WTC11 (cell line): Measurements from ENCODE around the gene ALAS1. TPM values are rescaled to one million over a fixed set of nuclear protein-coding genes. Genes with fewer than 3 reads are reported as not detected.

Experiments used
- ATAC-seq: fragments of 200-7000 bp; cut with Tn5 transposase; 2 replicates; pipeline ENCODE4 v1.10.0; 2021; ENCODE audit warnings: mild to moderate bottlenecking, moderate library complexity
- CTCF ChIA-PET: fragments of 300-600 bp; sonication (Branson Sonifier 250); formaldehyde crosslinking; loops from one replicate; lab custom pipeline; 2021; ENCODE audit warnings: antibody characterized with exemption; lab: Charles Lee
- POLR2A ChIA-PET: fragments of 350-600 bp; sonication (Branson Sonifier 250); formaldehyde crosslinking; loops from one replicate; lab custom pipeline; 2021; ENCODE audit warnings: antibody characterized with exemption; lab: Charles Lee
- DNase-seq: peaks from one replicate; pipeline ENCODE4 v3.0.0; 2021; ENCODE audit warnings: low spot score
- H3K27ac Mint-ChIP-seq: 2 replicates; pipeline ENCODE4 v1.8.0; 2021; ENCODE audit warnings: mixed read lengths
- H3K27me3 Mint-ChIP-seq: 2 replicates; pipeline ENCODE4 v1.8.0; 2021; ENCODE audit warnings: low read depth, mild to moderate bottlenecking, moderate library complexity, mixed read lengths
- H3K36me3 Mint-ChIP-seq: 2 replicates; pipeline ENCODE4 v1.8.0; 2021; ENCODE audit warnings: mixed read lengths
- H3K4me1 Mint-ChIP-seq: 2 replicates; pipeline ENCODE4 v1.8.0; 2022; ENCODE audit warnings: mixed read lengths
- H3K4me3 Mint-ChIP-seq: 2 replicates; pipeline ENCODE4 v1.8.0; 2021; ENCODE audit warnings: mild to moderate bottlenecking, moderate library complexity, mixed read lengths
- H3K9me3 Mint-ChIP-seq: 2 replicates; pipeline ENCODE4 v1.8.0; 2021; ENCODE audit warnings: mixed read lengths
- FOXJ3 ChIP-seq: sonication (generic); formaldehyde crosslinking; IDR thresholded peaks from 2 replicates; pipeline ENCODE4 v1.9.0; 2021; ENCODE audit warnings: missing genetic modification reagents, mild to moderate bottlenecking, borderline replicate concordance
- FOXK1 ChIP-seq: sonication (generic); formaldehyde crosslinking; IDR thresholded peaks from 2 replicates; pipeline ENCODE4 v1.8.0; 2022; ENCODE audit warnings: mild to moderate bottlenecking, moderate library complexity, missing genetic modification reagents
- GABPB1 ChIP-seq: sonication (generic); formaldehyde crosslinking; IDR thresholded peaks from 2 replicates; pipeline ENCODE4 v1.8.1; 2023; ENCODE audit warnings: mild to moderate bottlenecking, missing genetic modification reagents
- MXD4 ChIP-seq: fragments of 250-450 bp; sonication (Bioruptor Pico); IDR thresholded peaks from 2 replicates; pipeline ENCODE4 v1.8.0; 2021; ENCODE audit warnings: mild to moderate bottlenecking, moderate library complexity, borderline replicate concordance
- NR3C1 ChIP-seq: sonication (generic); formaldehyde crosslinking; conservative IDR thresholded peaks from 2 replicates; pipeline ENCODE4 v1.8.1; 2023; ENCODE audit warnings: low read depth, mild to moderate bottlenecking, missing genetic modification reagents
- RELA ChIP-seq: sonication (generic); formaldehyde crosslinking; IDR thresholded peaks from 2 replicates; pipeline ENCODE4 v1.8.1; 2022; ENCODE audit warnings: missing genetic modification reagents, mild to moderate bottlenecking, borderline replicate concordance
- TEAD1 ChIP-seq: sonication (generic); formaldehyde crosslinking; IDR thresholded peaks from 2 replicates; pipeline ENCODE4 v1.8.0; 2022; ENCODE audit warnings: mild to moderate bottlenecking, missing genetic modification reagents
- ZBTB21 ChIP-seq: sonication (generic); formaldehyde crosslinking; IDR thresholded peaks from 2 replicates; pipeline ENCODE4 v1.8.1; 2023; ENCODE audit warnings: mild to moderate bottlenecking, missing genetic modification reagents, borderline replicate concordance
- ZNF138 ChIP-seq: sonication (generic); formaldehyde crosslinking; conservative IDR thresholded peaks from 2 replicates; pipeline ENCODE4 v1.8.1; 2022; ENCODE audit warnings: mild to moderate bottlenecking, moderate library complexity, missing genetic modification reagents
- total RNA-seq: library from RNA; stranded (reverse); gene quantifications from 3 replicates; pipeline ENCODE4 v1.2.3, GENCODE V29; 2021
- TF ChIP-seq, protein P1 (sequence below): sonication (generic); formaldehyde crosslinking; IDR thresholded peaks from 2 replicates; pipeline ENCODE4 v1.8.1; 2022; ENCODE audit warnings: mild to moderate bottlenecking, moderate library complexity, missing genetic modification reagents
- TF ChIP-seq, protein P2 (sequence below): sonication (generic); formaldehyde crosslinking; conservative IDR thresholded peaks from 2 replicates; pipeline ENCODE4 v1.8.1; 2023; ENCODE audit warnings: mild to moderate bottlenecking, low read depth, missing genetic modification reagents, moderate library complexity
- TF ChIP-seq, protein P3 (sequence below): fragments of 200-600 bp; IDR thresholded peaks from 2 replicates; pipeline ENCODE4 v1.8.0; 2022; ENCODE audit warnings: antibody characterized with exemption
- TF ChIP-seq, protein P4 (sequence below): fragments of 250-450 bp; sonication (Bioruptor Pico); IDR thresholded peaks from 2 replicates; pipeline ENCODE4 v2.1.2; 2022; ENCODE audit warnings: mild to moderate bottlenecking, moderate library complexity
- TF ChIP-seq, protein P5 (sequence below): sonication (generic); formaldehyde crosslinking; IDR thresholded peaks from 2 replicates; pipeline ENCODE4 v1.8.1; 2022; ENCODE audit warnings: low read depth, mild to moderate bottlenecking, moderate library complexity, missing genetic modification reagents, borderline replicate concordance

The ALAS1 gene
- total RNA-seq, 1 experiment from 2014 or later: 39.1 TPM

DNA sequence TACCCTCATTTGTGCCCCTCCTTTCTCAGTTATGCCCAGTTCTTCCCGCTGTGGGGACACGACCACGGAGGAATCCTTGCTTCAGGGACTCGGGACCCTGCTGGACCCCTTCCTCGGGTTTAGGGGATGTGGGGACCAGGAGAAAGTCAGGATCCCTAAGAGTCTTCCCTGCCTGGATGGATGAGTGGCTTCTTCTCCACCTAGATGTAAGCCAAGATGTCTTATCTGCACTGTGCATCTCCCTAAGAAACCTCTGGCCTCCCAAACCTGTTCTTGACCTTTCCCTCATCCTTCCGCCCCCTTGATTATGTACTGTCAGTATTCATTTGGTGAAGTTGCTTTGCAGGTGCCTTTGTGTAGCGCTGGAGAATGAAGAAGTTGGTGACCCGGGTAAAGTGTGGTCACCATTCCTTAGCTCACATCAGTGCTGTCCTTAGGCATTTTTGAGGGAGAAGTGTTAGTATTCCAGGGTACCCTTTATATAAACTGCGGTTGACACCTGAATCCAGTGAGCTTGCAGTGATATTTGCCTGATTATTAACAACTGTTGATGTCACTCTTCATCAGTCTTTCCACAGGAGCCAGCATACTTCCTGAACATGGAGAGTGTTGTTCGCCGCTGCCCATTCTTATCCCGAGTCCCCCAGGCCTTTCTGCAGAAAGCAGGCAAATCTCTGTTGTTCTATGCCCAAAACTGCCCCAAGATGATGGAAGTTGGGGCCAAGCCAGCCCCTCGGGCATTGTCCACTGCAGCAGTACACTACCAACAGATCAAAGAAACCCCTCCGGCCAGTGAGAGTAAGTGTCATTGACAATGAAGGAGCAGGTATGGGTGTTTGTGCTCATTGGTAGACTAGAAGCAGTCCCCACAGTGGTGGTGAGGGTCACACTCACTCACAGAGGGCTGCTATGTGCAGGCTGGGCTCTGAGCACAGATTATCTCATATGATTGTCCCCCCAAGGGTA is 966 bp downstream of the ALAS1 start (continued):
- no peak for TF ChIP-seq FOXJ3 (CRISPR knock-in tag)
- TF ChIP-seq ZNF138 (CRISPR knock-in tag): no peak
- TF ChIP-seq, protein P1, sequence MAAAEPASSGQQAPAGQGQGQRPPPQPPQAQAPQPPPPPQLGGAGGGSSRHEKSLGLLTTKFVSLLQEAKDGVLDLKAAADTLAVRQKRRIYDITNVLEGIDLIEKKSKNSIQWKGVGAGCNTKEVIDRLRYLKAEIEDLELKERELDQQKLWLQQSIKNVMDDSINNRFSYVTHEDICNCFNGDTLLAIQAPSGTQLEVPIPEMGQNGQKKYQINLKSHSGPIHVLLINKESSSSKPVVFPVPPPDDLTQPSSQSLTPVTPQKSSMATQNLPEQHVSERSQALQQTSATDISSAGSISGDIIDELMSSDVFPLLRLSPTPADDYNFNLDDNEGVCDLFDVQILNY (CRISPR knock-in tag): no peak

DNA sequence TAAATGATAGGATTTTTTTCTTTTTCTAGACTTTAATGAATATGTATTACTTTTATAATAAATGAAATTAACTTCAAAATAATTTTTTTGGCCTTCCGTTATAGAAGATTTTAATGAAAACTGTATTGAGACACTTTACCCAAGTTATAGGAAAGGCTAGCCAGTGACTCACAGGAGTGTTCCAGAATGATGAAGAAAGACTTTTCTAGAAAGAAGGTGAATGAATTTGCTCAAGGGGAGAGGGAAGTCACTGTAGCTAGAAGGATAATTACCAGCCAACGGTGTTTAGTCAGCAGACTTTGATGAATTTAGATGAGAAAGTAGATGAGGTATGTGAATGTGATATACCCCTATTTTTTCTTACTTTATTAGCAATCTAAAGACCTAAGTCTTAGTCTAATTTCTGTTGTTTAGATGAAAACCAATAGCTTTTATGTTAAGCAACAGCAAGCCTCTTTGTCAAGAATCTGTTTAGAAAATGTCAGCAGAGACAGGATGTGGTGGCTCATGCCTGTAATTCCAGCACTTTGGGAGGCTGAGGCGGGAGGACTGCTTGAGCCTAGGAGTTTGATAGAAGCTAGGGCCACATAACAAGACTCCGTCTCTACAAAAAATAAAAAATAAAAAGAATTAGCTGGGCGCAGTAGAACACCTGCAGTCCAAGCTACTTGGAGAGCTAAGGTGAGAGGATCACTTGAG is 3.2 kb downstream of the ALAS1 start:
- TF ChIP-seq ZBTB21 (CRISPR knock-in tag): no peak
- TF ChIP-seq FOXK1 (CRISPR knock-in tag): no peak
- no peak for TF ChIP-seq RELA (CRISPR knock-in tag)
- TF ChIP-seq TEAD1 (CRISPR knock-in tag): no peak
- no peak for TF ChIP-seq NR3C1 (CRISPR knock-in tag)
- TF ChIP-seq, all 79 proteins: peak for 0
- Mint-ChIP-seq H3K4me3 (no peak overlapping the region), H3K9me3 (no peaks in the 10 kb centered on the region), H3K27ac (no peak overlapping the region), H3K27me3 (peaks cover 11% of the 10 kb centered on the region), H3K36me3 (peaks cover 54% of the 10 kb centered on the region), H3K4me1 (peaks cover 15% of the 10 kb centered on the region)
- ChIA-PET POLR2A (no interaction called here), CTCF (interaction anchor here (0.6 to 1.2 kb wide), 4 partner anchors 19 to 1938 kb away, joined by 3 to 7 read pairs (median 4); no protein-coding TSS in a partner anchor)
- no peak for ATAC-seq
- DNase-seq: no peak

DNA sequence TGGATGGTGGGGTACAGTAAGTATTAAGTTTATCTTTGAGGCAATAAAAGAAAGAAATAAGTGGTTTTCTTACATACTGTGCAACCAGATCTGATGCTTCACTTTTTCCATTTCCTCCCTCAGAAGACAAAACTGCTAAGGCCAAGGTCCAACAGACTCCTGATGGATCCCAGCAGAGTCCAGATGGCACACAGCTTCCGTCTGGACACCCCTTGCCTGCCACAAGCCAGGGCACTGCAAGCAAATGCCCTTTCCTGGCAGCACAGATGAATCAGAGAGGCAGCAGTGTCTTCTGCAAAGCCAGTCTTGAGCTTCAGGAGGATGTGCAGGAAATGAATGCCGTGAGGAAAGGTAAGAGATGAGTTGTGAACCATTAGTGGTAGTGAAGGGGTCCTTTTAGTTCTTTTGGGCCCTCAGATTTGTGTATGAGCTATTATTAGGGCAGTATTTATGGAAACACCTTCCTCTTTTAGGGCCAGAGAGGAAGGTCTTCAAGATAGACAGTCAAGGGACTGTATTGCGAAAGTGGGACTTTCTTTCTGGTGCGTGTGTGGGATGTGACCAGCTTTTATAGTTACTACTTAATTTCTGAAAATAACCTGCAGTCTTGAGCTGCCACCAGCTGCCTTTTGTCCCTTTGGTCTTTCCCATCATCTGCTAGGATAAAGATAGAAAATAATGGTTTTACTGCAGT is 4.6 kb downstream of the ALAS1 start:
- CTCF ChIA-PET: interaction anchor here (1.3 kb wide), 1 partner anchor 18 kb away, joined by 10 read pairs; no protein-coding TSS in a partner anchor
- DNase-seq (no peak), ATAC-seq (no peak)
- H3K27me3 Mint-ChIP-seq: peaks cover 2% of the 10 kb centered on the region; the same call in 1 of the 2 replicates
- no peaks in the 10 kb centered on the region for H3K9me3 Mint-ChIP-seq
- H3K27ac Mint-ChIP-seq: no peak overlapping the region
- POLR2A ChIA-PET: no interaction called here
- H3K36me3 Mint-ChIP-seq: peaks cover 66% of the 10 kb centered on the region
- H3K4me3 Mint-ChIP-seq: no peak overlapping the region
- no peak for TF ChIP-seq GABPB1 (CRISPR knock-in tag)
- H3K4me1 Mint-ChIP-seq: peaks cover 12% of the 10 kb centered on the region

DNA sequence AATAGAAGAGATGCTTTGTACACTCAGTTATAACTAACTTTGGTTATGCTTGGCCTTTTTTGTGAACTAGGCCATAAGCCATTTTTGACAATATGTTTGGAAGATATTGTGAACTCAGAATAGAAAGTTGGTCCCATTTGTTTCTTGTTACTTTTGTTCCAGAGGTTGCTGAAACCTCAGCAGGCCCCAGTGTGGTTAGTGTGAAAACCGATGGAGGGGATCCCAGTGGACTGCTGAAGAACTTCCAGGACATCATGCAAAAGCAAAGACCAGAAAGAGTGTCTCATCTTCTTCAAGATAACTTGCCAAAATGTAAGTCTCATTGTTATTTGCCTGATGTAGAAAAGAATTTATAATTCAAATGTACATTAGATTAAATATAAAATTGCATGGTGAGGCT is 5.7 kb downstream of the ALAS1 start:
- POLR2A ChIA-PET: no interaction called here
- no peak overlapping the region for H3K4me3 Mint-ChIP-seq
- ATAC-seq: no peak
- H3K4me1 Mint-ChIP-seq: peaks cover 6% of the 10 kb centered on the region
- DNase-seq: no peak
- H3K9me3 Mint-ChIP-seq: no peaks in the 10 kb centered on the region
- no peak overlapping the region for H3K27ac Mint-ChIP-seq
- CTCF ChIA-PET: no interaction called here
- peaks cover 78% of the 10 kb centered on the region for H3K36me3 Mint-ChIP-seq
- H3K27me3 Mint-ChIP-seq: no peaks in the 10 kb centered on the region
- TF ChIP-seq, protein P2, sequence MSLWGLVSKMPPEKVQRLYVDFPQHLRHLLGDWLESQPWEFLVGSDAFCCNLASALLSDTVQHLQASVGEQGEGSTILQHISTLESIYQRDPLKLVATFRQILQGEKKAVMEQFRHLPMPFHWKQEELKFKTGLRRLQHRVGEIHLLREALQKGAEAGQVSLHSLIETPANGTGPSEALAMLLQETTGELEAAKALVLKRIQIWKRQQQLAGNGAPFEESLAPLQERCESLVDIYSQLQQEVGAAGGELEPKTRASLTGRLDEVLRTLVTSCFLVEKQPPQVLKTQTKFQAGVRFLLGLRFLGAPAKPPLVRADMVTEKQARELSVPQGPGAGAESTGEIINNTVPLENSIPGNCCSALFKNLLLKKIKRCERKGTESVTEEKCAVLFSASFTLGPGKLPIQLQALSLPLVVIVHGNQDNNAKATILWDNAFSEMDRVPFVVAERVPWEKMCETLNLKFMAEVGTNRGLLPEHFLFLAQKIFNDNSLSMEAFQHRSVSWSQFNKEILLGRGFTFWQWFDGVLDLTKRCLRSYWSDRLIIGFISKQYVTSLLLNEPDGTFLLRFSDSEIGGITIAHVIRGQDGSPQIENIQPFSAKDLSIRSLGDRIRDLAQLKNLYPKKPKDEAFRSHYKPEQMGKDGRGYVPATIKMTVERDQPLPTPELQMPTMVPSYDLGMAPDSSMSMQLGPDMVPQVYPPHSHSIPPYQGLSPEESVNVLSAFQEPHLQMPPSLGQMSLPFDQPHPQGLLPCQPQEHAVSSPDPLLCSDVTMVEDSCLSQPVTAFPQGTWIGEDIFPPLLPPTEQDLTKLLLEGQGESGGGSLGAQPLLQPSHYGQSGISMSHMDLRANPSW (CRISPR knock-in tag): no peak
- TF ChIP-seq, protein P3, sequence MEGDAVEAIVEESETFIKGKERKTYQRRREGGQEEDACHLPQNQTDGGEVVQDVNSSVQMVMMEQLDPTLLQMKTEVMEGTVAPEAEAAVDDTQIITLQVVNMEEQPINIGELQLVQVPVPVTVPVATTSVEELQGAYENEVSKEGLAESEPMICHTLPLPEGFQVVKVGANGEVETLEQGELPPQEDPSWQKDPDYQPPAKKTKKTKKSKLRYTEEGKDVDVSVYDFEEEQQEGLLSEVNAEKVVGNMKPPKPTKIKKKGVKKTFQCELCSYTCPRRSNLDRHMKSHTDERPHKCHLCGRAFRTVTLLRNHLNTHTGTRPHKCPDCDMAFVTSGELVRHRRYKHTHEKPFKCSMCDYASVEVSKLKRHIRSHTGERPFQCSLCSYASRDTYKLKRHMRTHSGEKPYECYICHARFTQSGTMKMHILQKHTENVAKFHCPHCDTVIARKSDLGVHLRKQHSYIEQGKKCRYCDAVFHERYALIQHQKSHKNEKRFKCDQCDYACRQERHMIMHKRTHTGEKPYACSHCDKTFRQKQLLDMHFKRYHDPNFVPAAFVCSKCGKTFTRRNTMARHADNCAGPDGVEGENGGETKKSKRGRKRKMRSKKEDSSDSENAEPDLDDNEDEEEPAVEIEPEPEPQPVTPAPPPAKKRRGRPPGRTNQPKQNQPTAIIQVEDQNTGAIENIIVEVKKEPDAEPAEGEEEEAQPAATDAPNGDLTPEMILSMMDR: no peak
- TF ChIP-seq, protein P4, sequence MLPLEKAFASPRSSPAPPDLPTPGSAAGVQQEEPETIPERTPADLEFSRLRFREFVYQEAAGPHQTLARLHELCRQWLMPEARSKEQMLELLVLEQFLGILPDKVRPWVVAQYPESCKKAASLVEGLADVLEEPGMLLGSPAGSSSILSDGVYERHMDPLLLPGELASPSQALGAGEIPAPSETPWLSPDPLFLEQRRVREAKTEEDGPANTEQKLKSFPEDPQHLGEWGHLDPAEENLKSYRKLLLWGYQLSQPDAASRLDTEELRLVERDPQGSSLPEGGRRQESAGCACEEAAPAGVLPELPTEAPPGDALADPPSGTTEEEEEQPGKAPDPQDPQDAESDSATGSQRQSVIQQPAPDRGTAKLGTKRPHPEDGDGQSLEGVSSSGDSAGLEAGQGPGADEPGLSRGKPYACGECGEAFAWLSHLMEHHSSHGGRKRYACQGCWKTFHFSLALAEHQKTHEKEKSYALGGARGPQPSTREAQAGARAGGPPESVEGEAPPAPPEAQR (CRISPR knock-in tag): no peak
- TF ChIP-seq, protein P5, sequence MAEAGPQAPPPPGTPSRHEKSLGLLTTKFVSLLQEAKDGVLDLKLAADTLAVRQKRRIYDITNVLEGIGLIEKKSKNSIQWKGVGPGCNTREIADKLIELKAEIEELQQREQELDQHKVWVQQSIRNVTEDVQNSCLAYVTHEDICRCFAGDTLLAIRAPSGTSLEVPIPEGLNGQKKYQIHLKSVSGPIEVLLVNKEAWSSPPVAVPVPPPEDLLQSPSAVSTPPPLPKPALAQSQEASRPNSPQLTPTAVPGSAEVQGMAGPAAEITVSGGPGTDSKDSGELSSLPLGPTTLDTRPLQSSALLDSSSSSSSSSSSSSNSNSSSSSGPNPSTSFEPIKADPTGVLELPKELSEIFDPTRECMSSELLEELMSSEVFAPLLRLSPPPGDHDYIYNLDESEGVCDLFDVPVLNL (CRISPR knock-in tag): no peak
- no peak for TF ChIP-seq MXD4 (CRISPR knock-in tag)
- no peak for TF ChIP-seq RELA (CRISPR knock-in tag)
